ENCODE results near the gene HCRTR1. TPM values are rescaled to one million over a fixed set of nuclear protein-coding genes. Genes with fewer than 3 reads are reported as not detected.
A peak's percentile ranks its signal among the peaks of the same experiment; 100 is the strongest.

Gene HCRTR1
- total RNA-seq, 2 donors from 2014 or later: not detected

DNA sequence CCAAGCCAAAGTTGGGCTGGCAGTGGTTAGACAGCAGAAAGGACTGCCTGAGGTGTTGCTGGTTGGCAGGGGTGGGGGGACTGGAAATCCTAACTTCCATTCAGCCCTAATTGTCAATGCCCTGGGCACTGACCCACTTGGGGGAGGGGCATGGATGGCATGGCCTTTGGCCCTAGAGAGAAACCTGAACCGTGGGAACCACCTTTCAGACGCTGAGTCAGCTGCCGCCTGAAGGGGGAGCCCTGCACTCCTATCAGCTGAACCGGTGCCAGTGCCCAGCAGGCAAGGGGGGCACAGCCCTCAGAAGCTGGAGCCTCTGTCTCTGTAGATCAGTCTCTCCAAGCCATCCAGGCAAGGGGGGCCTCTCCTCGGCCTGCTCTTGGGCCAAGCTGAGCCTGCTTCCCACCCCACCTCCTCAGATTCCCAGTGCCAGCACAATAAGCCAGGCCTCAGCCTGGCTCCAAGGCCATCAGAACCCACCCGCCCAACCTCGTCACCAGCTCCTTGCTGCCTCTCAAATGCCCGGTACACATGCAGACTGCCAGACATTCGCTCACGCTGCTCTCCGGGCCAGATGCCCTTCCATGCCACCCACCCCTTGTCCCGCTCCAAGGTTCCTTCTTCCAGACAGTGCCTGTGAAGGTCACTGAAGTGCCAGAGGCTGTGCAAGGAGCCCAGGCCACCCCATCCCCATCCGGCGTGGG, 29.6 kb upstream of the HCRTR1 start:
- Histone ChIP-seq H3K36me3 (peaks cover 4% of the 10 kb centered on the region), H3K4me3 (no peak overlapping the region), H3K9me3 (no peaks in the 10 kb centered on the region), H3K27ac (peak overlapping the region; percentile 87), H3K27me3 (no peaks in the 10 kb centered on the region), H3K4me1 (peaks cover 18% of the 10 kb centered on the region), H3K9ac (ENCODE audit: low read depth in 2 of 2, low read length in 2 of 2) (peak overlapping the region; percentile 78 to 88)
- peak; percentile 87 for DNase-seq
- TF ChIP-seq, protein P1, sequence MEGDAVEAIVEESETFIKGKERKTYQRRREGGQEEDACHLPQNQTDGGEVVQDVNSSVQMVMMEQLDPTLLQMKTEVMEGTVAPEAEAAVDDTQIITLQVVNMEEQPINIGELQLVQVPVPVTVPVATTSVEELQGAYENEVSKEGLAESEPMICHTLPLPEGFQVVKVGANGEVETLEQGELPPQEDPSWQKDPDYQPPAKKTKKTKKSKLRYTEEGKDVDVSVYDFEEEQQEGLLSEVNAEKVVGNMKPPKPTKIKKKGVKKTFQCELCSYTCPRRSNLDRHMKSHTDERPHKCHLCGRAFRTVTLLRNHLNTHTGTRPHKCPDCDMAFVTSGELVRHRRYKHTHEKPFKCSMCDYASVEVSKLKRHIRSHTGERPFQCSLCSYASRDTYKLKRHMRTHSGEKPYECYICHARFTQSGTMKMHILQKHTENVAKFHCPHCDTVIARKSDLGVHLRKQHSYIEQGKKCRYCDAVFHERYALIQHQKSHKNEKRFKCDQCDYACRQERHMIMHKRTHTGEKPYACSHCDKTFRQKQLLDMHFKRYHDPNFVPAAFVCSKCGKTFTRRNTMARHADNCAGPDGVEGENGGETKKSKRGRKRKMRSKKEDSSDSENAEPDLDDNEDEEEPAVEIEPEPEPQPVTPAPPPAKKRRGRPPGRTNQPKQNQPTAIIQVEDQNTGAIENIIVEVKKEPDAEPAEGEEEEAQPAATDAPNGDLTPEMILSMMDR (IDR thresholded peaks at IDR 0.05): peak; percentile 66
- intact Hi-C loops (cut with DNase I): no loop called here

DNA sequence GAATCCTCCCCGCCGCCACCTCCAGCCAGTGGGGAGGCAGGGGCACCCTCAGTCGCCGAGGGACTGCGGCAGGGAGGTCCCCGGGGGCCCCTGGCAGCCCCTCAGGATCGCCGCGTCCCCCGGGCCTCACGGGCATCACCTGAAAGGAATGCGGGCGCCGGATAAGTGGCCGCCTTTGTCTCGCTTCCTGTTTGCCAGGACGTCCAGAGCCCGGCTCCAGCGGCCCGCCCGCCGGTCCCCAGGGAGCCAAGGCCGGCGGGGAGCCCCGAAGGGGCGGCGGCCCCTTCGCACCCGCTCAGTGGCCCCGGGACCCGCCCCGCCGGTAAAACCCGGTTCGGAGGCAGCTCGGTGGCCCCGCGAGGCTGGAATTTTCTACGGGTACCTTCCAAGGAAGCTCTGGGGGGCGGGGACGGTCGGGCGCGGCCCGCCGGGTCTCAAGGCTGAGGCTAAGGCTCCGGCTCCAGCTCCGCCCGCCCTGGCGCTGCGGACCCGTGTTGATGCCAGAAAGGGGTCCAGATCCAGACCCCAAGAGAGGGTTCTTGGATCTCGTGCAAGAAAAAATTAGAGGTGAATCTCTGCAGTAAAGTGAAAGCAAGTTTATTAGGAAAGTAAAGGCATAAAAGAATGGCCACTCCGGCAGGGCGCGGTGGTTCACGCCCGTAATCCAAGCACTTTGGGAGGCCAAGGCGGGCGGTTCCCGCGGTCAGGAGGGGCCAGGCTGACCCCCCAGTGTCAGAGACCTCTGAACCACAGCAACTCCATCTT, 28.6 kb upstream of the HCRTR1 start:
- Histone ChIP-seq H3K4me3 (peak overlapping the region; percentile 30), H3K9ac (ENCODE audit: low read depth in 2 of 2, low read length in 2 of 2) (peak overlapping the region; percentile 78 to 88), H3K4me1 (peaks cover 11% of the 10 kb centered on the region), H3K27me3 (no peaks in the 10 kb centered on the region), H3K27ac (peak overlapping the region; percentile 87), H3K36me3 (peaks cover 4% of the 10 kb centered on the region), H3K9me3 (no peaks in the 10 kb centered on the region)
- peak; percentile 71 for DNase-seq
- intact Hi-C loops (cut with DNase I): no loop called here
- TF ChIP-seq, protein P1 (IDR thresholded peaks at IDR 0.05): no peak

DNA sequence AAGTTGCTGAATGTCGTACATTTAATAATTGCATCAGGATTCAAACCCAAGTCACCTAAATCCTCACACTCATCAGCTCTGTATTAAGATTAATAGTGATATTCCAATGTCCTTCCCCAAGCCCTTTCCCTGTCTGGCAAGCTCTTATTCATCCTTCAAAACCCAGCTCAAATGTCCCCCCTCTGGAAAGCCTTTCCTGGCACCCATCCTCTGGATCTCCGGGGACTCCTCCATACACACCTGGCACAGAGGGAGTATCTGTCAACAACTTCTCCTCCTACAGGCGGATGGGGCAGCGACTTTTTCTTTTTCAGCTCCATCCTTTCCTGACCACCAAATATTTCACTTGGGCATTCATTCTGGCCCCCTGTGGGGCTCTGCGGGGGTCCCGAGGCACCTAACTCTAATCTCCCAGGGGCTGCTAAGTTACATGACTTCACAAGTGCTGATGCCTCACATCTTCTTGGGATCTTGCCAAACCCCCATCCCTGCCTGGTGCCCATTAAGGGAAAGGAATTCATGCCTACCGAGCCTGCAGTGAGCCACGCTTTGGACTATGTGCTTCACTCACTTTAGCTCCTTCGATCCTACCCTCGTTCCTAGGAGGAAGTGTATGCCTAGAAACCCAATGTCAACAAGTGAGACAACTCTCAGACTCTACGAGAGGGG, 25.9 kb upstream of the HCRTR1 start:
- peak; percentile 38 for DNase-seq
- Histone ChIP-seq H3K27me3 (no peaks in the 10 kb centered on the region), H3K36me3 (no peaks in the 10 kb centered on the region), H3K9me3 (no peaks in the 10 kb centered on the region), H3K4me3 (no peak overlapping the region), H3K27ac (peak overlapping the region; percentile 29), H3K4me1 (peaks cover 9% of the 10 kb centered on the region), H3K9ac (ENCODE audit: low read depth in 2 of 2, low read length in 2 of 2) (peak overlapping the region in 1 of 2 donors; percentile 43)
- TF ChIP-seq, protein P1 (IDR thresholded peaks at IDR 0.05): no peak
- intact Hi-C loops (cut with DNase I): no loop called here

DNA sequence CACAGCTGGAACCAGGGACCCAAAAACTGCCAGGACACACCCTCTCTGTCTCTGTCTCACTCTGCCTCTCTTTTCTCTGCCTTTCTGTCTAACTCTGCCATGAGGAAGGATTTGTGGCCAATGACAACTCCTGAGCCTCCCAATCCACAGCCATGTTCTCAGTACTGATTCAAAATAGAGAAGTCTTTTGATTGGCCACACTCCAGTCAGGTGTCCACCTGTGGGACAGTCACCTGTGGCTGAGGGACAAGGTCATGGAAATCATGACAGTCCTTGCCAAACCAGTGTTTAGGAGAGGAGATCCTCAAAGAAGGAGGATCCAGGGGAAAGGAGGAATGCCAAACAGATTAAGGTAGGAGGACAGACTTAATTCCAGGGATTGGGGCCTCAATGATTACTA, 25.4 kb upstream of the HCRTR1 start:
- TF ChIP-seq, protein P1 (IDR thresholded peaks at IDR 0.05): no peak
- intact Hi-C loops (cut with DNase I): no loop called here
- Histone ChIP-seq H3K4me3 (no peak overlapping the region), H3K9ac (ENCODE audit: low read depth in 2 of 2, low read length in 2 of 2) (peak overlapping the region in 1 of 2 donors; percentile 43), H3K36me3 (no peaks in the 10 kb centered on the region), H3K27me3 (no peaks in the 10 kb centered on the region), H3K4me1 (peaks cover 9% of the 10 kb centered on the region), H3K9me3 (no peaks in the 10 kb centered on the region), H3K27ac (peak overlapping the region; percentile 29)
- DNase-seq: no peak

DNA sequence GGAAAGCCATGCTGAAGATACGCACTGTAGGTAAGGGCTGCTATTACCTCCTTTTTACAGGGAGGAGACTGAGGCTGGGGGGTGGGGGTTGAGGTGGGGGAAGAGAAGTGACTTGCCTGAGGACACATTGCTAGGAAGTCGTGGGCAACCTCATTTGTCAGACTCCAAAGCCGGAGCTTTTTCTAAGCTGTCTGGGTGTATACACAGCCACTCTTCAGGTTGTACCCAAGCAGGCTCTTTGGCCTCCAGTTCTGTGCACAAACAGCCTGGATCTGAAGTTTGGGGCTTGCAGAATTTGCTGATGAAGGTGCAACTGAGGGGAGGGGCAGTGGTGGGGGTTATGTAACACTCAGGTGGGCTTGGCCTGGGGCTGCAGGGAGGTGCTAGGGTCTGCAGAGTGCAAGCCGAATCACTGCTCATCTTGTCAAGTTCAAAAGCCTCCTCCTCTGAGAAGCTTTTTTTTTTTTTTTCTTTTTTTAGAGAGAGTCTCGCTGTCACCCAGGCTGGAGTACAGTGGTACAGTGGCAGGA, 24.3 kb upstream of the HCRTR1 start:
- no peaks in the 10 kb centered on the region for H3K36me3 ChIP-seq
- no peaks in the 10 kb centered on the region for H3K9me3 ChIP-seq
- intact Hi-C loops (cut with DNase I): no loop called here
- TF ChIP-seq, protein P1 (IDR thresholded peaks at IDR 0.05): no peak
- DNase-seq: no peak
- peaks cover 1% of the 10 kb centered on the region for H3K4me1 ChIP-seq
- no peak overlapping the region for H3K4me3 ChIP-seq
- no peak overlapping the region for H3K9ac ChIP-seq (ENCODE audit: low read depth in 2 of 2, low read length in 2 of 2)
- H3K27me3 ChIP-seq: no peaks in the 10 kb centered on the region
- no peak overlapping the region for H3K27ac ChIP-seq

All from colonic mucosa (tissue), 4 donors.